ENCODE results near the gene RND2. TPM values are rescaled to one million over a fixed set of nuclear protein-coding genes. Genes with fewer than 3 reads are reported as not detected.

The RND2 gene
- total and polyA plus RNA-seq, 2 of the 13 experiments (the other 11 are each of a cell fraction or from before 2014, with no cell fraction given): 0.05 to 0.11 TPM

DNA sequence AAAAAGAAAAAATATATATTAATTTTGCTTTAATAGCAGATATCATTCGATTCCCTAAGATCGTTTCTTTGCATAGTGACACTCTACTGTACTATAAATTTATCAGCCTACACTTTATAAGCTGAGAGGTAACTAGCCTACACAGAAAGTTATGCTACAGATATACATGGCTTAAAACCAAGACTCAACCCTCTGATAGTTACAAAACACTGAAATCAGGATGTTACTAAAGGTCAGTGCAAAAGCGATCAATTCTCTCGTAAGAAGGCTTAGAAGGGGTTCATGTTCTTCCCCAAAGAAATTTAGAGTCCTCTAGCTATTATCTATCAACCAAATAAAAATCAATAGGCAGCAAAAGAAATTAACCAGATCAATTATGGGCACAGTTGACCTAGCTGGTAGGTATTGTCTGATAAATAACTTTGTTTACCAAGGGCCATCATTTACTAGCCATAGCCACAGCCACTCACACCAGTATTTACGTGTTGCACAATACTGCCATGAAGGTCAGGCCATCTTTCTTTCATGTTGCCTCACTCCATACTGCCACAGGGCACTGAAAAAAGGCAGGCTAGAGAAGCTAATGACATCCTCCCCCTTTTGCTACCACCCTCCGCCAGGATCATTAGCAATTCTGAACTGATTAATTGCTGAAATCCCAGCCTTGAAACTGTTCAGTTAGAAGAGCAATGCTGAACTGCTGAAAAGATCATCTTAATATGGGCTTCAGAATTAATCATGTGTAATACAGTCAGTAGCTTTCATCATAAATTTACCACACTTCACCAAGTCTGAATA is 43.7 kb downstream of the RND2 start (continued):
- TF ChIP-seq, protein P1, sequence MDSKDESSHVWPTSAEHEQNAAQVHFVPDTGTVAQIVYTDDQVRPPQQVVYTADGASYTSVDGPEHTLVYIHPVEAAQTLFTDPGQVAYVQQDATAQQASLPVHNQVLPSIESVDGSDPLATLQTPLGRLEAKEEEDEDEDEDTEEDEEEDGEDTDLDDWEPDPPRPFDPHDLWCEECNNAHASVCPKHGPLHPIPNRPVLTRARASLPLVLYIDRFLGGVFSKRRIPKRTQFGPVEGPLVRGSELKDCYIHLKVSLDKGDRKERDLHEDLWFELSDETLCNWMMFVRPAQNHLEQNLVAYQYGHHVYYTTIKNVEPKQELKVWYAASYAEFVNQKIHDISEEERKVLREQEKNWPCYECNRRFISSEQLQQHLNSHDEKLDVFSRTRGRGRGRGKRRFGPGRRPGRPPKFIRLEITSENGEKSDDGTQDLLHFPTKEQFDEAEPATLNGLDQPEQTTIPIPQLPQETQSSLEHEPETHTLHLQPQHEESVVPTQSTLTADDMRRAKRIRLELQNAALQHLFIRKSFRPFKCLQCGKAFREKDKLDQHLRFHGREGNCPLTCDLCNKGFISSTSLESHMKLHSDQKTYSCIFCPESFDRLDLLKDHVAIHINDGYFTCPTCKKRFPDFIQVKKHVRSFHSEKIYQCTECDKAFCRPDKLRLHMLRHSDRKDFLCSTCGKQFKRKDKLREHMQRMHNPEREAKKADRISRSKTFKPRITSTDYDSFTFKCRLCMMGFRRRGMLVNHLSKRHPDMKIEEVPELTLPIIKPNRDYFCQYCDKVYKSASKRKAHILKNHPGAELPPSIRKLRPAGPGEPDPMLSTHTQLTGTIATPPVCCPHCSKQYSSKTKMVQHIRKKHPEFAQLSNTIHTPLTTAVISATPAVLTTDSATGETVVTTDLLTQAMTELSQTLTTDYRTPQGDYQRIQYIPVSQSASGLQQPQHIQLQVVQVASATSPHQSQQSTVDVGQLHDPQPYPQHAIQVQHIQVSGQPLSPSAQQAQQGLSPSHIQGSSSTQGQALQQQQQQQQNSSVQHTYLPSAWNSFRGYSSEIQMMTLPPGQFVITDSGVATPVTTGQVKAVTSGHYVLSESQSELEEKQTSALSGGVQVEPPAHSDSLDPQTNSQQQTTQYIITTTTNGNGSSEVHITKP (CRISPR knock-in tag; IDR thresholded peaks at IDR 0.05; ENCODE audit: low read depth): 0 out of 2 replicates have a peak, but pooled peaks have one; percentile 66
- TF ChIP-seq ZFP82 (CRISPR knock-in tag; IDR thresholded peaks at IDR 0.05; ENCODE audit: borderline replicate concordance) (no peak), AKAP8 (CRISPR knock-in tag; IDR thresholded peaks at IDR 0.05) (peak; percentile 74; the same call in 1 of the 2 replicates), ZNF761 (CRISPR knock-in tag; conservative IDR thresholded peaks at IDR 0.05) (no peak), ZNF737 (CRISPR knock-in tag; IDR thresholded peaks at IDR 0.05; ENCODE audit: borderline replicate concordance) (no peak), ZMYM4 (CRISPR knock-in tag; IDR thresholded peaks at IDR 0.05) (peak; percentile 95), ATF7 (IDR thresholded peaks at IDR 0.05) (peak; percentile 41), ATF7 (CRISPR knock-in tag; IDR thresholded peaks at IDR 0.05) (no peak), ZNF589 (CRISPR knock-in tag; conservative IDR thresholded peaks at IDR 0.05) (0 out of 2 replicates have a peak, but pooled peaks have one; percentile 52), HNRNPK (IDR thresholded peaks at IDR 0.05; ENCODE audit: low read depth, low read length, poor library complexity, severe bottlenecking) (no peak), ATF7-NPFF (CRISPR knock-in tag; IDR thresholded peaks at IDR 0.05; ENCODE audit: low read depth) (no peak), MED1 (CRISPR knock-in tag; IDR thresholded peaks at IDR 0.05) (peak; percentile 94), ZNF841 (CRISPR knock-in tag; IDR thresholded peaks at IDR 0.05; ENCODE audit: borderline replicate concordance) (no peak), ZNF225 (CRISPR knock-in tag; IDR thresholded peaks at IDR 0.05) (no peak)
- TF ChIP-seq, protein P2, sequence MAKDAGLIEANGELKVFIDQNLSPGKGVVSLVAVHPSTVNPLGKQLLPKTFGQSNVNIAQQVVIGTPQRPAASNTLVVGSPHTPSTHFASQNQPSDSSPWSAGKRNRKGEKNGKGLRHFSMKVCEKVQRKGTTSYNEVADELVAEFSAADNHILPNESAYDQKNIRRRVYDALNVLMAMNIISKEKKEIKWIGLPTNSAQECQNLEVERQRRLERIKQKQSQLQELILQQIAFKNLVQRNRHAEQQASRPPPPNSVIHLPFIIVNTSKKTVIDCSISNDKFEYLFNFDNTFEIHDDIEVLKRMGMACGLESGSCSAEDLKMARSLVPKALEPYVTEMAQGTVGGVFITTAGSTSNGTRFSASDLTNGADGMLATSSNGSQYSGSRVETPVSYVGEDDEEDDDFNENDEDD (CRISPR knock-in tag; IDR thresholded peaks at IDR 0.05; ENCODE audit: borderline replicate concordance): no peak
- TF ChIP-seq, protein P3, sequence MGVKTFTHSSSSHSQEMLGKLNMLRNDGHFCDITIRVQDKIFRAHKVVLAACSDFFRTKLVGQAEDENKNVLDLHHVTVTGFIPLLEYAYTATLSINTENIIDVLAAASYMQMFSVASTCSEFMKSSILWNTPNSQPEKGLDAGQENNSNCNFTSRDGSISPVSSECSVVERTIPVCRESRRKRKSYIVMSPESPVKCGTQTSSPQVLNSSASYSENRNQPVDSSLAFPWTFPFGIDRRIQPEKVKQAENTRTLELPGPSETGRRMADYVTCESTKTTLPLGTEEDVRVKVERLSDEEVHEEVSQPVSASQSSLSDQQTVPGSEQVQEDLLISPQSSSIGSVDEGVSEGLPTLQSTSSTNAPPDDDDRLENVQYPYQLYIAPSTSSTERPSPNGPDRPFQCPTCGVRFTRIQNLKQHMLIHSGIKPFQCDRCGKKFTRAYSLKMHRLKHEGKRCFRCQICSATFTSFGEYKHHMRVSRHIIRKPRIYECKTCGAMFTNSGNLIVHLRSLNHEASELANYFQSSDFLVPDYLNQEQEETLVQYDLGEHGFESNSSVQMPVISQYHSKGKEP (CRISPR knock-in tag; IDR thresholded peaks at IDR 0.05): no peak
- TF ChIP-seq, protein P4, sequence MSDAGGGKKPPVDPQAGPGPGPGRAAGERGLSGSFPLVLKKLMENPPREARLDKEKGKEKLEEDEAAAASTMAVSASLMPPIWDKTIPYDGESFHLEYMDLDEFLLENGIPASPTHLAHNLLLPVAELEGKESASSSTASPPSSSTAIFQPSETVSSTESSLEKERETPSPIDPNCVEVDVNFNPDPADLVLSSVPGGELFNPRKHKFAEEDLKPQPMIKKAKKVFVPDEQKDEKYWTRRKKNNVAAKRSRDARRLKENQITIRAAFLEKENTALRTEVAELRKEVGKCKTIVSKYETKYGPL (CRISPR knock-in tag; IDR thresholded peaks at IDR 0.05): peak; percentile 61; the same call in 1 of the 2 replicates
- TF ChIP-seq, protein P5, sequence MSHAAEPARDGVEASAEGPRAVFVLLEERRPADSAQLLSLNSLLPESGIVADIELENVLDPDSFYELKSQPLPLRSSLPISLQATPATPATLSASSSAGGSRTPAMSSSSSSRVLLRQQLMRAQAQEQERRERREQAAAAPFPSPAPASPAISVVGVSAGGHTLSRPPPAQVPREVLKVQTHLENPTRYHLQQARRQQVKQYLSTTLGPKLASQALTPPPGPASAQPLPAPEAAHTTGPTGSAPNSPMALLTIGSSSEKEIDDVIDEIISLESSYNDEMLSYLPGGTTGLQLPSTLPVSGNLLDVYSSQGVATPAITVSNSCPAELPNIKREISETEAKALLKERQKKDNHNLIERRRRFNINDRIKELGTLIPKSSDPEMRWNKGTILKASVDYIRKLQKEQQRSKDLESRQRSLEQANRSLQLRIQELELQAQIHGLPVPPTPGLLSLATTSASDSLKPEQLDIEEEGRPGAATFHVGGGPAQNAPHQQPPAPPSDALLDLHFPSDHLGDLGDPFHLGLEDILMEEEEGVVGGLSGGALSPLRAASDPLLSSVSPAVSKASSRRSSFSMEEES (CRISPR knock-in tag; IDR thresholded peaks at IDR 0.05): no peak; the same call in 1 of the 2 replicates
- TF ChIP-seq, protein P6, sequence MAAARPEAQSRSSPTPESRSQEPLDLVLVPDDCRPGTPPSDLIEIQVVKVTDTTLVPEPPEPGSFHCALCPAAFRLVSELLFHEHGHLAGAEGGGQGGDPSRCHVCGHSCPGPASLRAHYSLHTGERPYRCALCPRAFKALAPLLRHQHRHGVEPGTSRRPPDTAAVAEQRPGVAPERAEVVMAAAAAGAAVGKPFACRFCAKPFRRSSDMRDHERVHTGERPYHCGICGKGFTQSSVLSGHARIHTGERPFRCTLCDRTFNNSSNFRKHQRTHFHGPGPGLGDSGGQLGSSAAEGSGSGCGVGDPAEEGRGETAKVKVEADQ (CRISPR knock-in tag; IDR thresholded peaks at IDR 0.05; ENCODE audit: borderline replicate concordance): no peak

Measured in HepG2 (cell line).